ENCODE results near the gene TBPL1.

GRCh38 chr6:134002821-134003220 lies 49.8 kb downstream of the TBPL1 start:
- TF ChIP-seq CTCF (IDR thresholded peaks at IDR 0.05) (no peak), EZH2 (IDR thresholded peaks at IDR 0.05; ENCODE audit: borderline replicate concordance, insufficient read depth, low read depth, low read length, poor library complexity, severe bottlenecking) (no peak)

Measured in B cell (primary cell).